Measurements from ENCODE around the gene HUWE1. TPM values are rescaled to one million over a fixed set of nuclear protein-coding genes. Genes with fewer than 3 reads are reported as not detected.
A peak's percentile ranks its signal among the peaks of the same experiment; 100 is the strongest.

HUWE1 gene
- total RNA-seq, 2 experiments from 2014 or later = 116 to 269 TPM

- Histone ChIP-seq H3K4me1 (ENCODE audit: insufficient read depth, low read length, poor library complexity, severe bottlenecking) (no peaks in the 10 kb centered on the region), H3K4me2 (ENCODE audit: low read length) (no peak overlapping the region), H2AFZ (ENCODE audit: low read length) (no peak overlapping the region), H3K27ac (ENCODE audit: low read depth, low read length, poor library complexity, severe bottlenecking) (no peak overlapping the region), H3K79me2 (ENCODE audit: insufficient read depth, low read depth, low read length) (no peaks in the 10 kb centered on the region), H3K9me2 (ENCODE audit: insufficient read depth, low read length) (no peaks in the 10 kb centered on the region), H3K36me3 (ENCODE audit: insufficient read depth, low read length) (peaks cover 100% of the 10 kb centered on the region), H3K9me3 (ENCODE audit: low read length) (no peaks in the 10 kb centered on the region), H3K4me3 (ENCODE audit: low read depth, low read length, poor library complexity, severe bottlenecking) (no peak overlapping the region), H4K20me1 (ENCODE audit: insufficient read depth, low read length) (no peaks in the 10 kb centered on the region)
- intact Hi-C loops (cut with micrococcal nuclease; ENCODE audit: unreplicated experiment) = no loop called here
- no TSS peak for BruUV-seq (replicated peaks)
- TF ChIP-seq EZH2phosphoT487 (IDR thresholded peaks at IDR 0.05; ENCODE audit: borderline replicate concordance, low read depth, low read length) (no peak), CTCF (conservative IDR thresholded peaks at IDR 0.05; ENCODE audit: low read length) (no peak)
- POLR2A ChIA-PET = no interaction called here
- CTCF ChIA-PET (ENCODE audit: unreplicated experiment) = no interaction called here
- DNase-seq (ENCODE audit: low spot score) = no peak
Measured at GRCh38 chrX:53584891-53585290, 101.6 kb downstream of the HUWE1 start.

GRCh38 chrX:53583571-53583970, 102.9 kb downstream of the HUWE1 start:
- ChIA-PET CTCF (ENCODE audit: unreplicated experiment) (no interaction called here), POLR2A (no interaction called here)

More at GRCh38 chrX:53583571-53583970, 102.9 kb downstream of the HUWE1 start:
- Histone ChIP-seq H3K36me3 (ENCODE audit: insufficient read depth, low read length) (peaks cover 87% of the 10 kb centered on the region), H3K9me2 (ENCODE audit: insufficient read depth, low read length) (no peaks in the 10 kb centered on the region), H3K79me2 (ENCODE audit: insufficient read depth, low read depth, low read length) (no peaks in the 10 kb centered on the region), H3K9me3 (ENCODE audit: low read length) (no peaks in the 10 kb centered on the region), H3K27ac (ENCODE audit: low read depth, low read length, poor library complexity, severe bottlenecking) (no peak overlapping the region), H2AFZ (ENCODE audit: low read length) (no peak overlapping the region), H4K20me1 (ENCODE audit: insufficient read depth, low read length) (no peaks in the 10 kb centered on the region), H3K4me1 (ENCODE audit: insufficient read depth, low read length, poor library complexity, severe bottlenecking) (no peaks in the 10 kb centered on the region), H3K4me2 (ENCODE audit: low read length) (no peak overlapping the region), H3K4me3 (ENCODE audit: low read depth, low read length, poor library complexity, severe bottlenecking) (no peak overlapping the region)
- no peak for TF ChIP-seq CTCF (conservative IDR thresholded peaks at IDR 0.05; ENCODE audit: low read length)
- no peak for TF ChIP-seq EZH2phosphoT487 (IDR thresholded peaks at IDR 0.05; ENCODE audit: borderline replicate concordance, low read depth, low read length)
- intact Hi-C loops (cut with micrococcal nuclease; ENCODE audit: unreplicated experiment) = no loop called here
- DNase-seq (ENCODE audit: low spot score) = no peak
- TSS peak; percentile 79 for BruUV-seq (replicated peaks)
